Spleen (tissue), 7 donors: ENCODE results near the gene WDR62.

Source experiments
- CTCF ChIP-seq, 11 experiments: fragments of 200-600 bp in 7 of 11; fragments of 450-650 bp in 4 of 11; sonication (generic) in 4 of 11; IDR thresholded peaks in 8 of 11; conservative IDR thresholded peaks in 3 of 11; 1 replicate in 7 of 11; 2 replicates in 4 of 11; pipeline versions ENCODE4 v1.4.0 to v1.8.0; 2016 to 2021; ENCODE audit warnings: antibody characterized with exemption in 11 of 11, inconsistent platforms in 4 of 11, mild to moderate bottlenecking in 1 of 11
- POLR2A ChIP-seq, 3 donors: fragments of 450-650 bp; IDR thresholded peaks; one replicate each; pipeline ENCODE4 v1.5.1; 2017; ENCODE audit warnings: antibody characterized with exemption in 3 of 3, mild to moderate bottlenecking in 1 of 3
- donor health status: DM: no; HTN: no; CAD: no; lungs with moderate emphysema.
- donor health status: DM: no; HTN: no; CAD: no.
- donor health status: DM: no; HTN: no; CAD: no.

GRCh38 chr19:36089847-36090246 is 35.1 kb downstream of the WDR62 start:
- no peak for TF ChIP-seq CTCF (IDR thresholded peaks at IDR 0.05 in 8 of 11, conservative IDR thresholded peaks at IDR 0.05 in 3 of 11)
- TF ChIP-seq POLR2A (IDR thresholded peaks at IDR 0.05): no peak
